Neuronal stem cell (in vitro differentiated cells): ENCODE measurements around the gene RUBCN.

ENCODE experiments used
- DNase-seq: peaks from one replicate; pipeline ENCODE4 v3.0.0-alpha.2; 2013; ENCODE audit warnings: low spot score
- H2AFZ ChIP-seq: one replicate; pipeline ENCODE4 v1.6.1; 2013; ENCODE audit warnings: mild to moderate bottlenecking, low read length, inconsistent platforms
- H2AK5ac ChIP-seq: 2 replicates; pipeline ENCODE4 v1.6.1; 2013; ENCODE audit warnings: low read depth, mild to moderate bottlenecking, inconsistent platforms, low read length, moderate library complexity, mixed read lengths
- H2BK120ac ChIP-seq: 2 replicates; pipeline ENCODE4 v1.6.1; 2013; ENCODE audit warnings: low read depth, mild to moderate bottlenecking, inconsistent platforms, low read length, moderate library complexity, mixed read lengths
- H2BK12ac ChIP-seq: one replicate; pipeline ENCODE4 v1.6.1; 2013; ENCODE audit warnings: low read length, inconsistent platforms
- H2BK15ac ChIP-seq: 2 replicates; pipeline ENCODE4 v1.6.1; 2013; ENCODE audit warnings: mild to moderate bottlenecking, low read length, inconsistent platforms, mixed read lengths
- H2BK5ac ChIP-seq: one replicate; pipeline ENCODE4 v1.6.1; 2013; ENCODE audit warnings: inconsistent platforms, mild to moderate bottlenecking, low read length, moderate library complexity
- H3K14ac ChIP-seq: one replicate; pipeline ENCODE4 v1.6.1; 2013; ENCODE audit warnings: low read length, inconsistent platforms
- H3K18ac ChIP-seq: 2 replicates; pipeline ENCODE4 v1.6.1; 2013; ENCODE audit warnings: low read length, inconsistent platforms
- H3K23ac ChIP-seq: 2 replicates; pipeline ENCODE4 v1.6.1; 2013; ENCODE audit warnings: low read depth, mild to moderate bottlenecking, mixed read lengths, low read length, inconsistent platforms; ENCODE audit not compliant: poor library complexity
- H3K27ac ChIP-seq: replicated peaks from 3 replicates; pipeline ENCODE4 v1.5.1; 2013; ENCODE audit warnings: low read length, inconsistent platforms
- H3K27me3 ChIP-seq, 3 experiments: 2 replicates each; pipeline ENCODE4 v1.6.1; 2013; ENCODE audit warnings: low read length in 3 of 3, mild to moderate bottlenecking in 2 of 3, inconsistent platforms in 1 of 3, low read depth in 1 of 3, mixed read lengths in 1 of 3, moderate library complexity in 1 of 3; ENCODE audit not compliant: control insufficient read depth in 3 of 3, insufficient read depth in 3 of 3
- H3K36me3 ChIP-seq, 2 donors: replicated peaks in 1 of 2; 2 replicates each; pipeline ENCODE4 v1.6.1; 2013; ENCODE audit warnings: low read length in 2 of 2; ENCODE audit not compliant: control insufficient read depth in 2 of 2, insufficient read depth in 2 of 2
- H3K4ac ChIP-seq: 2 replicates; pipeline ENCODE4 v1.6.1; 2013; ENCODE audit warnings: inconsistent platforms, mild to moderate bottlenecking, low read length, moderate library complexity
- H3K4me1 ChIP-seq, 2 donors: 1 replicate in 1 of 2; 2 replicates in 1 of 2; pipeline ENCODE4 v1.6.1; 2013; ENCODE audit warnings: low read length in 2 of 2, low read depth in 1 of 2; ENCODE audit not compliant: control insufficient read depth in 2 of 2, insufficient read depth in 1 of 2
- H3K4me2 ChIP-seq: one replicate; pipeline ENCODE4 v1.6.1; 2013; ENCODE audit warnings: mild to moderate bottlenecking, low read length, inconsistent platforms; ENCODE audit not compliant: insufficient read depth, poor library complexity, severe bottlenecking
- H3K4me3 ChIP-seq, 2 donors: 2 replicates each; pipeline ENCODE4 v1.5.1; 2013; ENCODE audit warnings: low read length in 2 of 2, mild to moderate bottlenecking in 2 of 2, inconsistent platforms in 1 of 2, moderate library complexity in 1 of 2
- H3K79me1 ChIP-seq: one replicate; pipeline ENCODE4 v1.6.1; 2013; ENCODE audit warnings: low read depth, mild to moderate bottlenecking, inconsistent platforms, low read length, moderate library complexity
- H3K9ac ChIP-seq: one replicate; pipeline ENCODE4 v1.6.1; 2013; ENCODE audit warnings: mild to moderate bottlenecking, low read depth, low read length, inconsistent platforms; ENCODE audit not compliant: poor library complexity
- H3K9me3 ChIP-seq, 2 donors: replicated peaks in 1 of 2; 2 replicates each; pipeline versions ENCODE3 to v1.6.1; 2013; ENCODE audit warnings: low read length in 2 of 2, mild to moderate bottlenecking in 2 of 2, inconsistent platforms in 1 of 2, low read depth in 1 of 2, mixed read lengths in 1 of 2, moderate library complexity in 1 of 2; ENCODE audit not compliant: control insufficient read depth in 2 of 2, insufficient read depth in 1 of 2
- H4K8ac ChIP-seq: one replicate; pipeline ENCODE4 v1.6.1; 2013; ENCODE audit warnings: low read depth, mild to moderate bottlenecking, inconsistent platforms, low read length, moderate library complexity
- H4K91ac ChIP-seq: one replicate; pipeline ENCODE4 v1.6.1; 2013; ENCODE audit warnings: low read length, low read depth, mild to moderate bottlenecking, inconsistent platforms; ENCODE audit not compliant: poor library complexity
- WGBS, 2 donors: extraction: QIAGEN DNeasy Blood & Tissue Kit; methylation state at CpG; one replicate each; pipeline ENCODE4 v1.1.7; 2013; ENCODE audit warnings: missing lambda C conversion rate in 2 of 2, mixed read lengths in 1 of 2; ENCODE audit not compliant: insufficient read length in 2 of 2, insufficient replicate concordance in 1 of 2; ENCODE audit errors: extremely low coverage in 2 of 2; 5-methylcytosine and 5-hydroxymethylcytosine counted together

Gene RUBCN

GRCh38 chr3:197761784-197762183 lies 25.1 kb upstream of the RUBCN start:
- H2BK120ac ChIP-seq: no peak overlapping the region
- no peak overlapping the region for H2AFZ ChIP-seq
- no peak overlapping the region for H2BK15ac ChIP-seq
- no peak overlapping the region for H3K23ac ChIP-seq
- H3K79me1 ChIP-seq: no peaks in the 10 kb centered on the region
- no peak overlapping the region for H3K9ac ChIP-seq
- H3K4me1 ChIP-seq: no peaks in the 10 kb centered on the region
- no peak overlapping the region for H3K27ac ChIP-seq
- H3K14ac ChIP-seq: no peak overlapping the region
- H3K4me3 ChIP-seq: no peak overlapping the region
- H3K4me2 ChIP-seq: no peak overlapping the region
- no peak overlapping the region for H2BK5ac ChIP-seq
- peaks cover 0 to 14% of the 10 kb centered on the region in 2 donors for H3K9me3 ChIP-seq
- no peak for DNase-seq
- H2BK12ac ChIP-seq: no peak overlapping the region
- no peaks in the 10 kb centered on the region for H3K27me3 ChIP-seq
- no peak overlapping the region for H4K8ac ChIP-seq
- peaks cover 2 to 86% of the 10 kb centered on the region in 2 donors for H3K36me3 ChIP-seq
- no peak overlapping the region for H2AK5ac ChIP-seq
- H4K91ac ChIP-seq: no peak overlapping the region
- no peak overlapping the region for H3K18ac ChIP-seq
- H3K4ac ChIP-seq: no peak overlapping the region

- Histone ChIP-seq H2BK15ac (no peak overlapping the region), H3K79me1 (peaks cover 2% of the 10 kb centered on the region), H3K9ac (no peak overlapping the region), H3K23ac (no peak overlapping the region), H2AFZ (no peak overlapping the region), H3K9me3 (peaks cover 0 to 14% of the 10 kb centered on the region in 2 donors), H3K4me3 (no peak overlapping the region), H3K18ac (no peak overlapping the region), H2BK120ac (no peak overlapping the region), H4K8ac (no peak overlapping the region), H3K27ac (no peak overlapping the region), H2AK5ac (no peak overlapping the region), H4K91ac (no peak overlapping the region), H2BK5ac (no peak overlapping the region), H3K4me2 (no peak overlapping the region), H3K27me3 (no peaks in the 10 kb centered on the region), H3K36me3 (peaks cover 0 to 70% of the 10 kb centered on the region in 2 donors), H3K14ac (no peak overlapping the region), H2BK12ac (no peak overlapping the region), H3K4me1 (no peaks in the 10 kb centered on the region), H3K4ac (no peak overlapping the region)
- DNase-seq: no peak
- no CpG with 5 or more reads among the region's 4 CpGs for WGBS, 2 donors
Observed at GRCh38 chr3:197758512-197758911, 21.8 kb upstream of the RUBCN start.

- H2BK120ac ChIP-seq: no peak overlapping the region
- peaks cover 2% of the 10 kb centered on the region for H3K79me1 ChIP-seq
- no peak overlapping the region for H3K4me2 ChIP-seq
- no peak overlapping the region for H3K27ac ChIP-seq
- H3K36me3 ChIP-seq: peaks cover 0 to 52% of the 10 kb centered on the region in 2 donors
- H3K9ac ChIP-seq: no peak overlapping the region
- peaks cover 0 to 11% of the 10 kb centered on the region in 2 donors for H3K9me3 ChIP-seq
- no peaks in the 10 kb centered on the region for H3K27me3 ChIP-seq
- no peak overlapping the region for H2AFZ ChIP-seq
- H3K4me3 ChIP-seq: no peak overlapping the region
- H2BK12ac ChIP-seq: no peak overlapping the region
- H2AK5ac ChIP-seq: no peak overlapping the region
- no peak overlapping the region for H4K91ac ChIP-seq
- no peak for DNase-seq
- no peak overlapping the region for H2BK15ac ChIP-seq
- no peak overlapping the region for H3K4ac ChIP-seq
- no CpG with 5 or more reads among the region's 3 CpGs for WGBS, 2 donors
- H3K23ac ChIP-seq: no peak overlapping the region
- no peak overlapping the region for H2BK5ac ChIP-seq
- H3K4me1 ChIP-seq: peaks cover 2 to 5% of the 10 kb centered on the region in 2 donors
- H3K18ac ChIP-seq: no peak overlapping the region
- H3K14ac ChIP-seq: no peak overlapping the region
- H4K8ac ChIP-seq: no peak overlapping the region
Observed at GRCh38 chr3:197756704-197757103, 20.0 kb upstream of the RUBCN start.

- Histone ChIP-seq H3K79me1 (peaks cover 2% of the 10 kb centered on the region), H2AK5ac (no peak overlapping the region), H3K9me3 (peaks cover 0 to 1% of the 10 kb centered on the region in 2 donors), H2BK15ac (no peak overlapping the region), H3K4me3 (no peak overlapping the region), H3K14ac (no peak overlapping the region), H3K4ac (no peak overlapping the region), H3K27ac (no peak overlapping the region), H3K23ac (no peak overlapping the region), H4K91ac (no peak overlapping the region), H3K4me1 (peaks cover 4 to 9% of the 10 kb centered on the region in 2 donors), H3K18ac (no peak overlapping the region), H3K9ac (no peak overlapping the region), H3K4me2 (no peak overlapping the region), H2BK120ac (no peak overlapping the region), H4K8ac (no peak overlapping the region), H3K27me3 (no peaks in the 10 kb centered on the region), H2AFZ (no peak overlapping the region), H2BK12ac (no peak overlapping the region), H3K36me3 (peaks cover 0 to 23% of the 10 kb centered on the region in 2 donors), H2BK5ac (no peak overlapping the region)
- no peak for DNase-seq
- WGBS, 2 donors: no CpG with 5 or more reads among the region's 3 CpGs
Observed at GRCh38 chr3:197753263-197753662, 16.6 kb upstream of the RUBCN start.
